Vagina (tissue), 2 donors: ENCODE data around the gene FAM163A. TPM values are rescaled to one million over a fixed set of nuclear protein-coding genes. Genes with fewer than 3 reads are reported as not detected.

ENCODE experiments used
- DNase-seq, 2 donors: peaks; one replicate each; pipeline ENCODE4 v3.0.0-alpha.2; 2017; ENCODE audit errors: extremely low spot score in 2 of 2
- H3K27ac ChIP-seq: fragments of 200-600 bp; sonication (generic); one replicate; pipeline ENCODE4 v1.5.1; 2019
- H3K27me3 ChIP-seq: fragments of 200-600 bp; sonication (generic); one replicate; pipeline ENCODE4 v1.5.1; 2019
- H3K36me3 ChIP-seq, 2 donors: fragments of 200-600 bp; sonication (generic); one replicate each; pipeline ENCODE4 v1.5.1; 2017 to 2019
- H3K4me1 ChIP-seq: fragments of 200-600 bp; sonication (generic); one replicate; pipeline ENCODE4 v1.5.1; 2019
- H3K4me3 ChIP-seq, 2 donors: fragments of 200-600 bp; sonication (generic); 1 replicate in 1 of 2; 2 replicates in 1 of 2; pipeline ENCODE4 v1.5.1; 2016 to 2019
- H3K9me3 ChIP-seq: fragments of 200-600 bp; sonication (generic); one replicate; pipeline ENCODE4 v1.5.1; 2019
- CTCF ChIP-seq, 3 experiments: fragments of 450-650 bp in 2 of 3; fragments of 200-600 bp in 1 of 3; sonication (generic) in 1 of 3; IDR thresholded peaks; one replicate each; pipeline ENCODE4 v1.5.1; 2017 to 2019; ENCODE audit warnings: antibody characterized with exemption in 3 of 3, mild to moderate bottlenecking in 2 of 3, moderate library complexity in 2 of 3
- POLR2A ChIP-seq, 2 donors: fragments of 450-650 bp; IDR thresholded peaks; one replicate each; pipeline ENCODE4 v1.6.1; 2017; ENCODE audit warnings: antibody characterized with exemption in 2 of 2, mild to moderate bottlenecking in 2 of 2, moderate library complexity in 2 of 2
- POLR2AphosphoS5 ChIP-seq, 2 donors: sonication (generic); formaldehyde crosslinking; IDR thresholded peaks; one replicate each; pipeline ENCODE4 v1.9.0; 2017; ENCODE audit warnings: antibody characterized with exemption in 2 of 2, mild to moderate bottlenecking in 2 of 2, low read depth in 1 of 2; ENCODE audit not compliant: insufficient read depth in 1 of 2
- intact Hi-C: fragments of 100-400 bp; cut with DNase I; formaldehyde crosslinking; loops from one replicate; pipeline ENCODE4 v1.15.1; 2023
- total RNA-seq: library from RNA; depleted of rRNA; stranded (reverse); fragments of >200 nt; gene quantifications from one replicate; pipeline ENCODE4 v1.2.3, GENCODE V29; 2016

Gene FAM163A
- total RNA-seq, 1 donor from 2014 or later = 2.5 TPM

GRCh38 chr1:179808503-179808902, 65.4 kb downstream of the FAM163A start:
- intact Hi-C loops = loop anchor here (2.0 kb wide), 1 partner anchor 102 kb away; no protein-coding TSS in a partner anchor
- H3K27me3 ChIP-seq = no peaks in the 10 kb centered on the region
- H3K27ac ChIP-seq = no peak overlapping the region
- H3K4me3 ChIP-seq = no peak overlapping the region
- DNase-seq = no peak
- no peaks in the 10 kb centered on the region for H3K36me3 ChIP-seq
- TF ChIP-seq CTCF (IDR thresholded peaks at IDR 0.05) = no peak
- no peak for TF ChIP-seq POLR2A (IDR thresholded peaks at IDR 0.05)
- no peak for TF ChIP-seq POLR2AphosphoS5 (IDR thresholded peaks at IDR 0.05; ENCODE audit: insufficient read depth in 1 of 2, low read depth in 1 of 2)
- no peaks in the 10 kb centered on the region for H3K9me3 ChIP-seq
- H3K4me1 ChIP-seq = no peaks in the 10 kb centered on the region

GRCh38 chr1:179809506-179810366, 66.6 kb downstream of the FAM163A start:
- peak; percentile 77 to 84 (median 84) for TF ChIP-seq CTCF (IDR thresholded peaks at IDR 0.05)
- TF ChIP-seq POLR2AphosphoS5 (IDR thresholded peaks at IDR 0.05; ENCODE audit: insufficient read depth in 1 of 2, low read depth in 1 of 2) = no peak

GRCh38 chr1:179810367-179810715, 67.2 kb downstream of the FAM163A start:
- intact Hi-C loops = no loop called here

More at GRCh38 chr1:179809506-179810366, 66.6 kb downstream of the FAM163A start:
- no peaks in the 10 kb centered on the region for H3K36me3 ChIP-seq
- no peaks in the 10 kb centered on the region for H3K9me3 ChIP-seq
- H3K4me1 ChIP-seq = peaks cover 7% of the 10 kb centered on the region
- intact Hi-C loops = loop anchor here (2.0 kb wide), 1 partner anchor 103 kb away; no protein-coding TSS in a partner anchor
- DNase-seq = no peak
- H3K27ac ChIP-seq = no peak overlapping the region
- no peak overlapping the region for H3K4me3 ChIP-seq
- no peaks in the 10 kb centered on the region for H3K27me3 ChIP-seq

GRCh38 chr1:179812501-179813292, 69.6 kb downstream of the FAM163A start:
- no peaks in the 10 kb centered on the region for H3K27me3 ChIP-seq
- intact Hi-C loops = no loop called here
- no peaks in the 10 kb centered on the region for H3K36me3 ChIP-seq
- H3K4me1 ChIP-seq = peaks cover 23% of the 10 kb centered on the region
- TF ChIP-seq CTCF (IDR thresholded peaks at IDR 0.05) (no peak), POLR2AphosphoS5 (IDR thresholded peaks at IDR 0.05; ENCODE audit: insufficient read depth in 1 of 2, low read depth in 1 of 2) (no peak), POLR2A (IDR thresholded peaks at IDR 0.05) (no peak)
- H3K9me3 ChIP-seq = no peaks in the 10 kb centered on the region
- no peak overlapping the region for H3K27ac ChIP-seq
- DNase-seq = no peak
- H3K4me3 ChIP-seq = no peak overlapping the region

More at GRCh38 chr1:179810367-179810715, 67.2 kb downstream of the FAM163A start:
- Histone ChIP-seq H3K27me3 (no peaks in the 10 kb centered on the region), H3K4me3 (no peak overlapping the region), H3K9me3 (no peaks in the 10 kb centered on the region), H3K36me3 (no peaks in the 10 kb centered on the region), H3K27ac (no peak overlapping the region), H3K4me1 (peaks cover 11% of the 10 kb centered on the region)
- no peak for DNase-seq
- TF ChIP-seq POLR2AphosphoS5 (IDR thresholded peaks at IDR 0.05; ENCODE audit: insufficient read depth in 1 of 2, low read depth in 1 of 2) (no peak), POLR2A (IDR thresholded peaks at IDR 0.05) (no peak), CTCF (IDR thresholded peaks at IDR 0.05) (no peak)
